Measurements from ENCODE around the gene TPK1.
A peak's percentile ranks its signal among the peaks of the same experiment; 100 is the strongest.

TPK1 gene

DNA sequence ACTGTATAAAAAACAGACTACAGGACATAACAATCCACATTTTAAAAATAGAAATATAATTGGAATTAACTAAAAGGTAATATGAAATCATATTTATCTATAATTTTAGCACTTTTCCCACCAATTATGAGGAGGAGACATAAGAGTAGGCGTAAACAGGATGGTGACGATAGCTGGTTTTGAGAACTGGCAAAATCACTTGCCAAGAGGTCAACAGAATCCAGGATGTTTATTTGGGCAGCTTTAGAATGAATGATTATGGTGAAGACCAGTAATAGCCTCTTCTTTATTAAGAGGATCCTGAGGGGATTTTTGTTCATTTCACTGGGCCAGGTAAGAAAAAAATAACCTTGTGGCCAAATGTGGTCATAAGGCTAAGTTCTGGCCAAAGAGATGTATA is 67.2 kb downstream of the TPK1 start:
- no peaks in the 10 kb centered on the region for H3K27me3 Mint-ChIP-seq
- peaks cover 15% of the 10 kb centered on the region for H3K4me1 Mint-ChIP-seq
- H3K4me3 Mint-ChIP-seq: no peak overlapping the region
- no peaks in the 10 kb centered on the region for H3K9me3 Mint-ChIP-seq
- DNase-seq (ENCODE audit: low spot score in 2 of 2): no peak
- no peak for ATAC-seq (replicated peaks; ENCODE audit: extremely low read depth, poor library complexity, severe bottlenecking)
- no peaks in the 10 kb centered on the region for H3K36me3 Mint-ChIP-seq (ENCODE audit: insufficient read depth)
- H3K27ac Mint-ChIP-seq (ENCODE audit: low read depth): no peak overlapping the region

DNA sequence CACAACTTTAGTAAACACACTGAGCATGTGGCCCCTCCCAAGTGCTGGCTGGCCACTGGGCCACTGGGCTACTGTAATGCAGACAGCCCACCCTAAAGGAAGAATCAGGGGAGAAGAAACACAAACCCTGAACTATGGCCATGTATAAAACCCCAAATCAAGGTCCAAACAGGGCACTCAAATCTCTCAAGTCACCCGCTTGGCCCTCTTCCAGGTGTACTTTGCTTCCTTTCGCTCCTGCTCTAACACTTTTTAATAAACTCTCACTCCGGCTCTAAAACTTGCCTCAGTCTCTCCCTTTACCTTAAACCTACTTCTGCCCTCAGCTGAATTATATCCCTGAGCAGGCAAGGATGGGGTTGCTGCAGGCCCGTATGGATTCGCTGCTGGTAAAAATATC is 72.6 kb downstream of the TPK1 start:
- DNase-seq (ENCODE audit: low spot score in 2 of 2) (no peak), ATAC-seq (replicated peaks; ENCODE audit: extremely low read depth, poor library complexity, severe bottlenecking) (no peak)
- Mint-ChIP-seq H3K9me3 (no peaks in the 10 kb centered on the region), H3K27ac (ENCODE audit: low read depth) (no peak overlapping the region), H3K36me3 (ENCODE audit: insufficient read depth) (peaks cover 2% of the 10 kb centered on the region), H3K4me1 (peaks cover 6% of the 10 kb centered on the region), H3K4me3 (no peak overlapping the region), H3K27me3 (no peaks in the 10 kb centered on the region)

DNA sequence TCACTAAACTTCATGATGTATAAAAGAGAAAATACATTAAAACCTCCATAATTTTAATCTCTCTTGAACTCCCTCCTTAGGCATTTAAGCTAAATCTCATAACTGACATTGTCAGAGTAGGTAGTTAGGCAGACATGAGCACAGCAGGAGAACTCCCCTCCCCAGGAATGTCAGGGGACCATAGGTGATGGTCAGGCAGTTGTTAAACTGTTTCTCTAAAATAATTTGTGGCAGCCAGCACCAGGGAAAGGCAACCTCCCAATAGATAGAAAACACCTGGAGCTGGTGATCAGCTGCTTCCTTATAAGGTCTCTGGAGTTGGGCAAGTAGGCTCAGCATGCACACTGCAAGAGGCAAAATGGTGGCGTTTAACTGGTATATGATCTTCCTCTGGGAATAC is 73.0 kb downstream of the TPK1 start:
- no peak overlapping the region for H3K27ac Mint-ChIP-seq (ENCODE audit: low read depth)
- H3K9me3 Mint-ChIP-seq: no peaks in the 10 kb centered on the region

DNA sequence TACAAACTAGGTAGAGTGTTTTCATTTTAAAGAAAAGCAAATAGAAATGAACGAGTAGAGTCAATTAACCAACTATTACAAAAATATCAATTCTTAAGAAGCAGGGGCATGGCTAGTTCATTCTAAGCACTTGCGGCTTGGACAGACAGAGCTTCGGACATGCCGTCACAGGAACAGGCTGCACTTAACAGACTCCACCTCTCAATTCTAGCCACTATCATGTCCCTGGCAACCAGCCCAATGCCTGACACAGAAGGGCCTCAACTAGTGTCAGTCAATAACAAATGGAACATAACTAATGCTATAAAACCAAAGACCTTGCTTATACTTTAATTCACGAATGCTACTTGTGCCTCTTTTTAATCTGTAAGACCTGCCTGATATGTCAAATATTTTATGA is 74.4 kb downstream of the TPK1 start:
- Mint-ChIP-seq H3K36me3 (ENCODE audit: insufficient read depth) (peaks cover 2% of the 10 kb centered on the region), H3K4me1 (no peaks in the 10 kb centered on the region), H3K4me3 (no peak overlapping the region), H3K27me3 (no peaks in the 10 kb centered on the region), H3K27ac (ENCODE audit: low read depth) (no peak overlapping the region), H3K9me3 (no peaks in the 10 kb centered on the region)
- DNase-seq (ENCODE audit: low spot score in 2 of 2): no peak
- ATAC-seq (replicated peaks; ENCODE audit: extremely low read depth, poor library complexity, severe bottlenecking): no peak

More for the DNA sequence above, 73.0 kb downstream of the TPK1 start:
- Mint-ChIP-seq H3K4me3 (no peak overlapping the region), H3K36me3 (ENCODE audit: insufficient read depth) (peaks cover 2% of the 10 kb centered on the region), H3K4me1 (peaks cover 6% of the 10 kb centered on the region), H3K27me3 (no peaks in the 10 kb centered on the region)
- DNase-seq (ENCODE audit: low spot score in 2 of 2) (no peak), ATAC-seq (replicated peaks; ENCODE audit: extremely low read depth, poor library complexity, severe bottlenecking) (no peak)

DNA sequence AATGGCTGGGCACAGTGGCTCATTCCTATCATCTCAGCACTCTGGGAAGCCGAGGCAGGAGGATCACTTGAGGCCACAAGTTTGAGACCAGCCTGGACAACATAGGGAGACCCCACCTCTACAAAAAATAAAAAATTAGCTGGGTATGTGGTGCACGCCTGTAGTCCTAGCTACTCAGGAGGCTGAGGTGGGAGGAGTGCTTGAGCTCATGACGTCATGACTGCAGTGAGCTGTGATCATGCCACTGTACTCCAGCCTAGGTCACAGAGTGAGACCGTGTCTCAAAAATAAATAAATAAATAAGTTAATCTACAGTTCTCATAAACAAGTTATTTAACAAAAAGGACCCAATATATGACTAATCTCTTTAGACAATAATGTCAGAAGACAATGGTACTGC is 76.2 kb downstream of the TPK1 start:
- no peaks in the 10 kb centered on the region for H3K4me1 Mint-ChIP-seq
- DNase-seq (ENCODE audit: low spot score in 2 of 2) (no peak), ATAC-seq (replicated peaks; ENCODE audit: extremely low read depth, poor library complexity, severe bottlenecking) (no peak)
- H3K27me3 Mint-ChIP-seq: no peaks in the 10 kb centered on the region
- H3K9me3 Mint-ChIP-seq: no peaks in the 10 kb centered on the region
- H3K4me3 Mint-ChIP-seq: no peak overlapping the region
- H3K27ac Mint-ChIP-seq (ENCODE audit: low read depth): no peak overlapping the region
- peaks cover 2% of the 10 kb centered on the region for H3K36me3 Mint-ChIP-seq (ENCODE audit: insufficient read depth)

DNA sequence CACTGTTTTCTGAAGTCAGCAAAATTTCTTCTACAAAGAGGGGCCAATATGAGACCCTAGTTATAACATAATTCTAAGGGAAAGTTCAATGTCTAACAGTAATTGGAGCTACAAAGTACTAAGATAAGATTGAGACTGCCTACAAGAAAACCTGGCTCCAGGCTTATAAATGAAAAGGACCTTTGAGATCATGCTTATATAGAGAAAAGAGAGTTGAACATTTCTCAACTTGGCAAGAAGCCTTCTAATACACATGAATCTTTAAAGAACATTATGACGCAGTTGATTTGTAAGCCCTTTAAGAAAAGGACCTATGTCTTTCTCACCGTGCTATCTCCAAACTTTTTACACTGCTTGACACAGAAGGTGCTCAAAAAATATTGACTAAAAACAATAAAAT is 87.9 kb downstream of the TPK1 start:
- no peaks in the 10 kb centered on the region for H3K36me3 Mint-ChIP-seq (ENCODE audit: insufficient read depth)
- H3K4me3 Mint-ChIP-seq: no peak overlapping the region
- ATAC-seq (replicated peaks; ENCODE audit: extremely low read depth, poor library complexity, severe bottlenecking): no peak
- H3K9me3 Mint-ChIP-seq: peaks cover 5% of the 10 kb centered on the region
- H3K4me1 Mint-ChIP-seq: no peaks in the 10 kb centered on the region
- no peak overlapping the region for H3K27ac Mint-ChIP-seq (ENCODE audit: low read depth)
- H3K27me3 Mint-ChIP-seq: no peaks in the 10 kb centered on the region
- DNase-seq (ENCODE audit: low spot score in 2 of 2): no peak

DNA sequence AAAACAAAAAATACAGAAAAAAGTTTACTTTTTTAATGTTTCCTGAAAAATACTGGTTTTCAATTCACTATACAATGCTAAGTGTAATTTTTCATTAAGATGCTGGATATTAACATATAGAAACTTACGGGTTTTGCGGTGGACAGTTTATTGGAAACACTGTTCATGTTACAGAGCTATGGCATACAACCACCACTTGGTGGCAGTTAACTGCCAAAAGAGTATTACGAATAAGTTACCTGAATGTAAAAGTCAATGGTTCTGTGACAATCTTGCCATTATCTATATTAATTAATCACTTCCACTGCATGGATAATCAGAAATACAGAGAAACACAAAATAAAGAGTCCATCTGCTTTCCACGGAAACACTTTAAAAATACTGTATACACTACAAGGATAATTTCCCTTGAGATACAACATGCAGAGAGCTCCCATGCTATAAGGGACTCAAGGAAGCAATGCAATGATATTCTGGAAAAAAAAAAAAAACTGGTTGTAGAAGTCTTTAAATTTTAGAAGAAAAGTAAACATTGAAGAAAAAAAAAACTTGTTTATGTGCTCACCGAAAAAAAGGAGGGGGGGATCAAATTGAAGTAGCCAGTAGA is 97.0 kb downstream of the TPK1 start:
- ATAC-seq (replicated peaks; ENCODE audit: extremely low read depth, poor library complexity, severe bottlenecking) (peak; percentile 52), DNase-seq (ENCODE audit: low spot score in 2 of 2) (no peak)
- Mint-ChIP-seq H3K36me3 (ENCODE audit: insufficient read depth) (no peaks in the 10 kb centered on the region), H3K4me3 (no peak overlapping the region), H3K9me3 (no peaks in the 10 kb centered on the region), H3K27ac (ENCODE audit: low read depth) (no peak overlapping the region), H3K4me1 (peaks cover 5% of the 10 kb centered on the region), H3K27me3 (no peaks in the 10 kb centered on the region)

DNA sequence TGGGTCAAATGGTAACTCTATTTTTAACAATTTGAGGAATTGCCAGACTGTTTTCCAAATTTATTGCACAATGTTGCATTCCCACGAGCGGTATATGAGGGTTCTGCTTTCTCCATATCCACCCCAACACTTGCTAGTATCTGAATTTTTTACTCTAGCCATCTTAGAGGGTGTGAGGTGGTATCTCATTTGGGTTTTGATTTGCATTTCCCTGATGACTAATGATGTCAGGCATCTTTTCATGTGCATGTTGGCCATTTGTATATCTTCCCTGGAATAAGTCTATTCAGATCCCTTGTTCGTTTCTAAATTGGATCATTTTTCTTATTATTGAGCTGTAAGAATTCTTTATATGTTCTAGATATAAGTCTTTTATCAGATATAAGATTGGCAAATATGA is 97.7 kb downstream of the TPK1 start:
- Mint-ChIP-seq H3K27ac (ENCODE audit: low read depth) (no peak overlapping the region), H3K9me3 (no peaks in the 10 kb centered on the region), H3K4me1 (peaks cover 5% of the 10 kb centered on the region), H3K27me3 (no peaks in the 10 kb centered on the region), H3K4me3 (no peak overlapping the region), H3K36me3 (ENCODE audit: insufficient read depth) (no peaks in the 10 kb centered on the region)
- DNase-seq (ENCODE audit: low spot score in 2 of 2): no peak
- ATAC-seq (replicated peaks; ENCODE audit: extremely low read depth, poor library complexity, severe bottlenecking): no peak

DNA sequence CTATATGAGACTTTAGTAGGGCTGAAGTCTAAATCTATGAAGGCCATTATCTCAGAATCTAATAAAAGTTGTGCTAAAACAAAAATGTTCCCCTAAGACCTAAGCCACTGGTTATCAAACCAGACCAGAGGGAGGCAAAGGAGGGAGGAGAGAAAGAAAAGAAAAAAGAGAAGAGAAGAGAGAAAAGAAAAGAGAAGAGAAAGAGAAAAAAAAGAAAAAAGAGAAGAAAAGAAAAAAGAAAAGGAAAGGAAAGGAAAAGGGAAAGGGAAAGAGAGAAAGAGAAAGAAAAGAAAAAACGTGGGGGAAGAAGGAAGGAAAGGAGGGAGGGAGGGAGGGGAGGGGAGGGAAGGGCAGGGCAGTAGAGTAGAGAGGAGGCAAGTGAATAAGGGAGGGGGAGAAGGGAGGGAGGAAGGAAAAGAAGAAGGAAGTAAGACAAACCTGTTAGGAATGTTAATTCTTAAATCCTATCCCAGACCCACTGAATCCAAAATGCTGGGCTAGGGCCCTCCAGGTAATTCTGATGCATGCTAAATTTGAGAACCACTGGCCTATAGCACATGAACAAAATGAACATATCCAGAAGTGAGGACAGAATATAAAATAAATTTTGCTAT is 98.9 kb downstream of the TPK1 start:
- no peak overlapping the region for H3K4me3 Mint-ChIP-seq

DNA sequence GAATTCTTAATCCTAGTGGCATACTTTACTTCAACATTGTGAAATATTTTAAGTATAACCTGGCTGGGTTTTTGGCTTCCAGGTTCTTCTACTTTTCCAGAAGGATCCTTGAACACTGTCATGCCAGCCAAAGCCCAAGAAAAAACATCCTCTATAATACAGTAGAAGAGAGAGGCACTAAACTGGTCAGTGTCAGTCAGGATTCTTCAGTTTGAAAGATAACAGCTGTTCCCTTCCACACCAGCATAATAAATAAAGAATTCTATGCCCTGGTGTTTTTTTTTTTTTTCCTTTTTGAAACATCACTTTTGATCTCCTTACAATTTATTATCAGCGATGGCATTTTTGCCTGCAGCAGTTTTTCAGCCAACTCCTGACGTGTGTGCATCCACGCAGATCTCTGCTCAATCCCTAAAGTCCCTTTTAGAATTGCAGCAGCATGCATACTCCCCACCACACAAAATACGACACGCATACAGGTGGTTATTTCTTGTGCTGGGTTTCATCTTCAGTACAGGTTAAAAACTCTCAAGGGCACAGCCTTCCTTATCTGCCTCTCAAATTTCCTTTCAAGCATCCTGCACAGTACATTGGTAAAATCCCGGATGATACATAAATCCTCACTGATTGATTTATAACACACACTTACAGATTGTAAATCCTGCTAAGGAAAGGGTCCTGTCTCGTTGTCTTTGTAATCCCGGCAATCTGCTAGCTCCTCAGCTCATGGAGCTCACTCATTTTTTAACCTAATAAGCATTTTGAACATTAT is 100.2 kb downstream of the TPK1 start:
- Mint-ChIP-seq H3K27ac (ENCODE audit: low read depth) (no peak overlapping the region), H3K36me3 (ENCODE audit: insufficient read depth) (no peaks in the 10 kb centered on the region), H3K27me3 (no peaks in the 10 kb centered on the region), H3K4me1 (peaks cover 5% of the 10 kb centered on the region), H3K4me3 (no peak overlapping the region), H3K9me3 (no peaks in the 10 kb centered on the region)
- DNase-seq (ENCODE audit: low spot score in 2 of 2) (no peak), ATAC-seq (replicated peaks; ENCODE audit: extremely low read depth, poor library complexity, severe bottlenecking) (no peak)

More for the DNA sequence above, 98.9 kb downstream of the TPK1 start:
- Mint-ChIP-seq H3K27ac (ENCODE audit: low read depth) (peak overlapping the region; percentile 86), H3K4me1 (peaks cover 5% of the 10 kb centered on the region), H3K36me3 (ENCODE audit: insufficient read depth) (no peaks in the 10 kb centered on the region), H3K9me3 (no peaks in the 10 kb centered on the region), H3K27me3 (no peaks in the 10 kb centered on the region)
- no peak for DNase-seq (ENCODE audit: low spot score in 2 of 2)
- ATAC-seq (replicated peaks; ENCODE audit: extremely low read depth, poor library complexity, severe bottlenecking): no peak

DNA sequence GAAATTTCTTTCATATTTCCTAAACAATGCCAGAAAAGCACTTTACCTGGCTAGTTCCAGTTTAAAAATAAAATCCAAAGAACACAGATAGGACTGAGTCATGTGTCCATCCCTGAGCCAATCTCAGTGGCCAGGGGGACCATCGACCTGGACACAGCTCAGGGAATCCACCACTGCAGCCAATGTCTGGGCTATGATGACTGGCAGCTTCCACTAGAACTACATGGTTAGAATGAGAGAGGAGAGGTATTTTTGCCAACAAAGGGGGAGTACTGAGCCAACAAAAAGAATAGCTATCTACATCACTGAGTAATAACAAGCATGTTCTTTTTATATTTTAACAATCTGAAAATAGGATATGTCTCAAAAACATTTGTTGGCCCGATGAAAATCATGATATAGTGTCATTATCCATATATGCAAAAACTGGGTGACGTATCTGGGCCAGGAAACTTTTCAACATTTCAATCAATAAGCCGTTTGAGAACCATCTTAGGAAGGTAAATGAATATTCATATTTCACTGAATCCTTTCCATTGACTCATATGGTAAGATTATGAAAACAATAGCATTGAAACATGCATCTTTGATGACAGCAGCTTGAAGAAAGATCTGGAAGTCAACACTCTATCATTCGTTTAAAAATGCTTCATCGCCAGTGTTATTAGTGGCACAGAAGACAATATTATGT is 104.0 kb downstream of the TPK1 start:
- Mint-ChIP-seq H3K4me3 (no peak overlapping the region), H3K4me1 (peaks cover 3% of the 10 kb centered on the region), H3K36me3 (ENCODE audit: insufficient read depth) (no peaks in the 10 kb centered on the region), H3K27ac (ENCODE audit: low read depth) (no peak overlapping the region), H3K27me3 (no peaks in the 10 kb centered on the region), H3K9me3 (no peaks in the 10 kb centered on the region)
- no peak for ATAC-seq (replicated peaks; ENCODE audit: extremely low read depth, poor library complexity, severe bottlenecking)
- no peak for DNase-seq (ENCODE audit: low spot score in 2 of 2)

DNA sequence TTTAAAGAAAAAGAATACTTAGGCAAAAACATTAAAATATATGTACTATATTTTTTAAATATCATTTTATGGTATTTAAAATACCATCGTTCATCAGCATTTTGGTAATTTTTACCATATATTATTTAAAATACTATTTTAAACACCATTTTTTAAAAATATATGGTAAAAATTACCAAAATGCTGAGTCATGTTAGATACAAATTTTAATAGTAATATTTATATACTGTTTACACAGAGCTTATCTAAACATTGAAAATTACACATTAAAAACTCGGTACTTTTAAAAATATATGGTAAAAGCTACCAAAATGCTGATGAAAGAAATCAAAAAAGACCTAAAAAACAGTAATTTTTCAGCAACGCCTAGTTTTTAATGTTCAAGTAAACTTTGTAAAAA is 105.6 kb downstream of the TPK1 start:
- DNase-seq (ENCODE audit: low spot score in 2 of 2): no peak
- no peaks in the 10 kb centered on the region for H3K9me3 Mint-ChIP-seq
- ATAC-seq (replicated peaks; ENCODE audit: extremely low read depth, poor library complexity, severe bottlenecking): no peak
- no peak overlapping the region for H3K4me3 Mint-ChIP-seq
- H3K36me3 Mint-ChIP-seq (ENCODE audit: insufficient read depth): no peaks in the 10 kb centered on the region
- H3K4me1 Mint-ChIP-seq: no peaks in the 10 kb centered on the region
- no peak overlapping the region for H3K27ac Mint-ChIP-seq (ENCODE audit: low read depth)
- no peaks in the 10 kb centered on the region for H3K27me3 Mint-ChIP-seq

DNA sequence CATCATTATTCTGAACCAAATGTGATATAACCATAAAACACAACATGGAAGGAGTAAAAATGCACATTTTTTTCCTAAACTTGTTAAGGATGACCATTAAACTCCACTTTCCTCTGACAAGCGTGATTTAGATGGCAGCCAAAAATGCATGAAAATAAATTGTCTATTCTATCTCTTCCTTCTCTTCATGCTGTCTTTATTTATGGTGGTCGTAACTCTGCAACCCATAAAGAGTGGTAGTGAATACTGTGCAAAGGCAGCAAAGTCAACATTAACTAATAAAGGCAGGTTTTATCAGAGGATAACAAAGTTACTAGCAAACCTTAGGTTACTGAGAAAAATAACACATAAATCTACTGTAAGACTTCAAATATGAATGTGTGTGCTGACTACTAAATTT is 106.6 kb downstream of the TPK1 start:
- ATAC-seq (replicated peaks; ENCODE audit: extremely low read depth, poor library complexity, severe bottlenecking) (no peak), DNase-seq (ENCODE audit: low spot score in 2 of 2) (no peak)
- Mint-ChIP-seq H3K27ac (ENCODE audit: low read depth) (no peak overlapping the region), H3K4me3 (no peak overlapping the region), H3K9me3 (no peaks in the 10 kb centered on the region), H3K36me3 (ENCODE audit: insufficient read depth) (no peaks in the 10 kb centered on the region), H3K27me3 (no peaks in the 10 kb centered on the region), H3K4me1 (no peaks in the 10 kb centered on the region)

All from central memory CD8-positive, alpha-beta T cell (primary cell).